Tibial artery (tissue), 4 donors: ENCODE results near the gene CCDC148.

ENCODE experiments used
- DNase-seq, 2 donors: peaks; one replicate each; pipeline ENCODE4 v3.0.0-alpha.2; 2019
- H3K27ac ChIP-seq, 2 donors: fragments of 200-600 bp; sonication (generic) in 1 of 2; 1 replicate in 1 of 2; 2 replicates in 1 of 2; pipeline ENCODE4 v1.5.1; 2018 to 2019; ENCODE audit warnings: mild to moderate bottlenecking in 1 of 2
- H3K27me3 ChIP-seq, 2 donors: fragments of 200-600 bp; sonication (generic) in 1 of 2; one replicate each; pipeline versions ENCODE4 v1.5.1 to v1.6.0; 2016 to 2019
- H3K36me3 ChIP-seq, 3 donors: fragments of 200-600 bp; sonication (generic) in 2 of 3; one replicate each; pipeline ENCODE4 v1.5.1; 2016 to 2019; ENCODE audit warnings: mild to moderate bottlenecking in 2 of 3
- H3K4me1 ChIP-seq, 4 donors: fragments of 200-600 bp; sonication (generic) in 2 of 4; 1 replicate in 3 of 4; 2 replicates in 1 of 4; pipeline ENCODE4 v1.5.1; 2016 to 2019
- H3K4me3 ChIP-seq, 2 donors: fragments of 200-600 bp; sonication (generic) in 1 of 2; 1 replicate in 1 of 2; 2 replicates in 1 of 2; pipeline ENCODE4 v1.5.1; 2018 to 2019; ENCODE audit warnings: mild to moderate bottlenecking in 2 of 2
- H3K9me3 ChIP-seq, 3 donors: fragments of 200-600 bp; sonication (generic) in 1 of 3; one replicate each; pipeline ENCODE4 v1.5.1; 2016 to 2019
- CTCF ChIP-seq, 2 experiments: fragments of 200-600 bp in 1 of 2; fragments of 450-650 bp in 1 of 2; IDR thresholded peaks; one replicate each; pipeline ENCODE4 v1.5.1; 2017 to 2019; ENCODE audit warnings: antibody characterized with exemption in 2 of 2, mild to moderate bottlenecking in 1 of 2, moderate library complexity in 1 of 2
- intact Hi-C: fragments of 100-400 bp; cut with DNase I; formaldehyde crosslinking; loops from one replicate; pipeline ENCODE4 v1.15.0; 2023; ENCODE audit warnings: low total_unique reads

CCDC148 gene

DNA sequence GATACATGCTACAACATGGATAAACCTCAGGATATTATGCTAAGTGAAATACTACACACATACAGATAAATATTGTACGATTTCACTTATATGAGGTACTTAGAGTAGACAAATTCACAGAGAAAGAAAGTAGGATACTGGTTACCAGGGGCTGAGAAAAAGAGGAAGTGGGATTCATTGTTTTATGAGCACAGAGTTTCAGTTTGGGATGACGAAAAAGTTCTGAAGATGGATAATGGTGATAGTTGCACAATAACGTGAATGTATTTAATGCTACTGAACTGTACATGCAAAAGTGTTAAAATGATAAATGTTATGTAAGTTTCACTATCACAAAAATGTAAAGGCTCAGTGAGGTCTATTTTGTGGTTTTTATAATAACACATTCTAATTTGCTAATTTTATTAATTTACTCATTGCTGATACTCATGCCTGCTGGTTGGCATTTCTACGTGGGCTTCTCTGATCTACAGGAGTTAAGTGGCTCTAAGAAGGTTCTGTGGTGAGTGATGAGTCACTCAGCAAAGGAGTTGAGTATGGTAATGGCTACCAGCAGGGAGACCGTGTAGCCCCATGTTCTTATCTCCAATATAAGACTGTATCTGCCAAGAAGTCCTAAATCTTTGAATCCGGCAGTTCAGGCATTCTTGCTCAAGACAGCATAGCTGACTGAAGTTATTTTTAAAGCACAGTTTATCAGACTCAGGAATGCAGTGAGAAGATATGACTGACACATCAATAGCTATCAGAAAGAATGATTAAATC, 313.8 kb downstream of the CCDC148 start:
- intact Hi-C loops, result no loop called here
- H3K27me3 ChIP-seq, result no peaks in the 10 kb centered on the region

GRCh38 chr2:158142165-158142564, 314.4 kb downstream of the CCDC148 start:
- Histone ChIP-seq H3K27me3 (no peaks in the 10 kb centered on the region), H3K27ac (no peak overlapping the region), H3K9me3 (no peaks in the 10 kb centered on the region), H3K4me3 (no peak overlapping the region), H3K4me1 (no peaks in the 10 kb centered on the region), H3K36me3 (no peaks in the 10 kb centered on the region)
- no peak for TF ChIP-seq CTCF (IDR thresholded peaks at IDR 0.05)
- DNase-seq, result no peak
- intact Hi-C loops, result no loop called here

More for the DNA sequence above, 313.8 kb downstream of the CCDC148 start:
- no peak for DNase-seq
- H3K4me3 ChIP-seq, result no peak overlapping the region
- no peak for TF ChIP-seq CTCF (IDR thresholded peaks at IDR 0.05)
- H3K9me3 ChIP-seq, result no peaks in the 10 kb centered on the region
- H3K27ac ChIP-seq, result no peak overlapping the region
- H3K4me1 ChIP-seq, result no peaks in the 10 kb centered on the region
- no peaks in the 10 kb centered on the region for H3K36me3 ChIP-seq

- intact Hi-C loops, result no loop called here
- Histone ChIP-seq H3K36me3 (no peaks in the 10 kb centered on the region), H3K4me3 (no peak overlapping the region), H3K27ac (no peak overlapping the region), H3K9me3 (no peaks in the 10 kb centered on the region), H3K27me3 (no peaks in the 10 kb centered on the region), H3K4me1 (no peaks in the 10 kb centered on the region)
- no peak for DNase-seq
- no peak for TF ChIP-seq CTCF (IDR thresholded peaks at IDR 0.05)
Measured at GRCh38 chr2:158140201-158140600, 316.4 kb downstream of the CCDC148 start.

GRCh38 chr2:158138255-158138654, 318.3 kb downstream of the CCDC148 start:
- Histone ChIP-seq H3K36me3 (no peaks in the 10 kb centered on the region), H3K4me1 (no peaks in the 10 kb centered on the region), H3K4me3 (no peak overlapping the region), H3K27ac (no peak overlapping the region), H3K9me3 (no peaks in the 10 kb centered on the region), H3K27me3 (no peaks in the 10 kb centered on the region)
- no peak for DNase-seq
- intact Hi-C loops, result no loop called here
- no peak for TF ChIP-seq CTCF (IDR thresholded peaks at IDR 0.05)

GRCh38 chr2:158135096-158135495, 321.5 kb downstream of the CCDC148 start:
- TF ChIP-seq CTCF (IDR thresholded peaks at IDR 0.05), result no peak
- Histone ChIP-seq H3K36me3 (no peaks in the 10 kb centered on the region), H3K27me3 (no peaks in the 10 kb centered on the region), H3K4me3 (no peak overlapping the region), H3K9me3 (no peaks in the 10 kb centered on the region), H3K27ac (no peak overlapping the region), H3K4me1 (no peaks in the 10 kb centered on the region)
- intact Hi-C loops, result no loop called here
- DNase-seq, result no peak
